Astrocyte (in vitro differentiated cells and primary cell): ENCODE measurements around the gene IFIT2. TPM values are rescaled to one million over a fixed set of nuclear protein-coding genes. Genes with fewer than 3 reads are reported as not detected.
"Not testable (repeated sequence)": the region's sequence is repeated elsewhere in the genome, so short reads cannot be mapped to it uniquely, and the experiment has no call there.

Experiments used
- DNase-seq: peaks from one replicate; pipeline ENCODE4 v3.0.0-alpha.2; 2010; ENCODE audit warnings: low read depth
- FAIRE-seq: peaks from 2 replicates; lab custom pipeline; 2011; peaks lifted over from hg19 to GRCh38; lab: Jason Lieb, UNC
- H2AFZ ChIP-seq: 2 replicates; pipeline ENCODE4 v1.6.0; 2012; ENCODE audit warnings: low read depth, low read length, inconsistent platforms
- H3K27ac ChIP-seq: 2 replicates; pipeline ENCODE4 v1.5.1; 2011; ENCODE audit warnings: low read depth, low read length, inconsistent platforms
- H3K27me3 ChIP-seq: 2 replicates; pipeline ENCODE4 v1.6.0; 2011; ENCODE audit warnings: low read length, inconsistent platforms; ENCODE audit not compliant: insufficient read depth
- H3K36me3 ChIP-seq: 2 replicates; pipeline ENCODE4 v1.5.1; 2011; ENCODE audit warnings: low read length, inconsistent platforms; ENCODE audit not compliant: insufficient read depth
- H3K4me1 ChIP-seq: 2 replicates; pipeline ENCODE4 v1.5.1; 2011; ENCODE audit warnings: low read length, inconsistent platforms; ENCODE audit not compliant: insufficient read depth
- H3K4me2 ChIP-seq: 2 replicates; pipeline ENCODE4 v1.6.0; 2012; ENCODE audit warnings: low read length, inconsistent platforms
- H3K4me3 ChIP-seq: 2 replicates; pipeline ENCODE4 v1.5.1; 2011; ENCODE audit warnings: low read depth, mild to moderate bottlenecking, low read length, inconsistent platforms; ENCODE audit not compliant: insufficient read depth
- H3K79me2 ChIP-seq: 2 replicates; pipeline ENCODE4 v1.6.0; 2012; ENCODE audit warnings: mild to moderate bottlenecking, low read length, inconsistent platforms; ENCODE audit not compliant: insufficient read depth
- H3K9ac ChIP-seq: 2 replicates; pipeline ENCODE4 v1.6.0; 2012; ENCODE audit warnings: mild to moderate bottlenecking, low read length, inconsistent platforms
- H3K9me3 ChIP-seq: 2 replicates; pipeline ENCODE4 v1.5.1; 2012; ENCODE audit warnings: low read depth, mild to moderate bottlenecking, low read length, inconsistent platforms; ENCODE audit not compliant: insufficient read depth
- H4K20me1 ChIP-seq: 2 replicates; pipeline ENCODE4 v1.6.0; 2012; ENCODE audit warnings: low read length, inconsistent platforms; ENCODE audit not compliant: insufficient read depth
- H3K27ac Mint-ChIP-seq: one replicate; pipeline ENCODE4 v1.8.0; 2021; ENCODE audit warnings: mild to moderate bottlenecking, mixed read lengths; ENCODE audit not compliant: unreplicated experiment
- H3K27me3 Mint-ChIP-seq: one replicate; pipeline ENCODE4 v1.8.0; 2021; ENCODE audit warnings: low read depth, mixed read lengths; ENCODE audit not compliant: unreplicated experiment
- H3K36me3 Mint-ChIP-seq: one replicate; pipeline ENCODE4 v1.8.0; 2021; ENCODE audit warnings: low read depth, mixed read lengths; ENCODE audit not compliant: unreplicated experiment
- H3K4me1 Mint-ChIP-seq: one replicate; pipeline ENCODE4 v1.8.0; 2021; ENCODE audit warnings: low read depth, mixed read lengths; ENCODE audit not compliant: unreplicated experiment
- H3K4me3 Mint-ChIP-seq: one replicate; pipeline ENCODE4 v1.8.0; 2021; ENCODE audit warnings: mild to moderate bottlenecking, moderate library complexity, mixed read lengths; ENCODE audit not compliant: unreplicated experiment
- H3K9me3 Mint-ChIP-seq: one replicate; pipeline ENCODE4 v1.8.0; 2021; ENCODE audit warnings: mild to moderate bottlenecking, mixed read lengths; ENCODE audit not compliant: unreplicated experiment
- EZH2 ChIP-seq: IDR thresholded peaks from 2 replicates; pipeline ENCODE4 v1.6.1; 2012; ENCODE audit warnings: mild to moderate bottlenecking, low read length, inconsistent platforms; ENCODE audit not compliant: insufficient read depth
- total RNA-seq: library from RNA; stranded (reverse); gene quantifications from 2 replicates; pipeline ENCODE4 v1.2.1, GENCODE V29; 2021
- TF ChIP-seq, protein P1 (sequence below): IDR thresholded peaks from 2 replicates; pipeline ENCODE4 v1.5.1; 2011; ENCODE audit warnings: low read depth, mild to moderate bottlenecking, inconsistent platforms, low read length, moderate library complexity; ENCODE audit not compliant: insufficient read depth

Gene IFIT2
- total RNA-seq, 1 donor from 2014 or later: 36.0 TPM

DNA sequence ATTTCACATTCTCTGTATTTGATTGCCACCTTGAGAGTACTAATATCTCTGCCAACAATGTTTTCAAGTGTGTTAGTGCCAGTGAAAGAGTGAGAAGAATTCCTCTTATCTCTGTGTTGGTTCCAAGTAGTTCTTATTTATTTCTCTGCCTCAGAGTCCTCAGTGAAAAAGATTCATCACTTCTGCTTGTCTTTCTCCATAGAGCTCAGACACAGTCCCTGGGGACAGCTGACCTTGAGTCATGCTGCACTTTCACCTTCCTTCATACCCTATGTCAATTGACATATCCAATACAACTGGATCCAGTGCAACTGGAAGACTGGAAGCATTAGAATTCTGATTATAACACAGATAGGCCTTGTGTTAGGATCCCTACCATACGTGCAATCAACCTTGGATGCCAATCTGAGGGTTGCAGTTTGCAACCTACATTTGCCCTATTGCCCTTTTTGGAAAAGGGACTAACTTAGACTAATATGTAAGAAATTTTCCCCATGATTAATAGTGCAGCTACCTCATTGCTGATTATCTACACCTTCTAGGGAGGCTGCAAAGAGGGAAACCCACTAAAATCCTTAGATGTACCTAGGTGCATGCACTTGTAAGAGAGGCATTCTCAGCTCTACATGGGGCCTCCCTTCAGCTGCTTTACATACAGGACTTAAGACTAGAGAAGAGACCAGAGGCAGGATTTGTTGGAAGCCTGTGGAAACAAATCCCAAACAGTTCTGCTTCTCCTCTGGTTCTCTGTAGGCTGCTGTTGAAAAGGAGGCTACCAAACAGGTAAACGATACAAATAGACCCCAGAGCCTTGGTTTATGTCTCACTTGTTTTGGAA, 8.4 kb downstream of the IFIT2 start:
- H3K4me2 ChIP-seq: no peak overlapping the region
- Mint-ChIP-seq H3K27me3 (no peaks in the 10 kb centered on the region), H3K27ac (no peak overlapping the region), H3K4me3 (no peak overlapping the region), H3K9me3 (no peaks in the 10 kb centered on the region), H3K36me3 (peaks cover 5% of the 10 kb centered on the region), H3K4me1 (peaks cover 10% of the 10 kb centered on the region)
- FAIRE-seq (no peak), DNase-seq (no peak)
- H2AFZ ChIP-seq: no peak overlapping the region
- H4K20me1 ChIP-seq: no peaks in the 10 kb centered on the region
- no peaks in the 10 kb centered on the region for H3K9me3 ChIP-seq
- H3K79me2 ChIP-seq: no peaks in the 10 kb centered on the region
- TF ChIP-seq, protein P1, sequence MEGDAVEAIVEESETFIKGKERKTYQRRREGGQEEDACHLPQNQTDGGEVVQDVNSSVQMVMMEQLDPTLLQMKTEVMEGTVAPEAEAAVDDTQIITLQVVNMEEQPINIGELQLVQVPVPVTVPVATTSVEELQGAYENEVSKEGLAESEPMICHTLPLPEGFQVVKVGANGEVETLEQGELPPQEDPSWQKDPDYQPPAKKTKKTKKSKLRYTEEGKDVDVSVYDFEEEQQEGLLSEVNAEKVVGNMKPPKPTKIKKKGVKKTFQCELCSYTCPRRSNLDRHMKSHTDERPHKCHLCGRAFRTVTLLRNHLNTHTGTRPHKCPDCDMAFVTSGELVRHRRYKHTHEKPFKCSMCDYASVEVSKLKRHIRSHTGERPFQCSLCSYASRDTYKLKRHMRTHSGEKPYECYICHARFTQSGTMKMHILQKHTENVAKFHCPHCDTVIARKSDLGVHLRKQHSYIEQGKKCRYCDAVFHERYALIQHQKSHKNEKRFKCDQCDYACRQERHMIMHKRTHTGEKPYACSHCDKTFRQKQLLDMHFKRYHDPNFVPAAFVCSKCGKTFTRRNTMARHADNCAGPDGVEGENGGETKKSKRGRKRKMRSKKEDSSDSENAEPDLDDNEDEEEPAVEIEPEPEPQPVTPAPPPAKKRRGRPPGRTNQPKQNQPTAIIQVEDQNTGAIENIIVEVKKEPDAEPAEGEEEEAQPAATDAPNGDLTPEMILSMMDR: no peak
- H3K4me3 ChIP-seq: no peak overlapping the region
- H3K27ac ChIP-seq: no peak overlapping the region
- no peaks in the 10 kb centered on the region for H3K27me3 ChIP-seq
- no peaks in the 10 kb centered on the region for H3K4me1 ChIP-seq
- H3K36me3 ChIP-seq: no peaks in the 10 kb centered on the region
- H3K9ac ChIP-seq: no peak overlapping the region

DNA sequence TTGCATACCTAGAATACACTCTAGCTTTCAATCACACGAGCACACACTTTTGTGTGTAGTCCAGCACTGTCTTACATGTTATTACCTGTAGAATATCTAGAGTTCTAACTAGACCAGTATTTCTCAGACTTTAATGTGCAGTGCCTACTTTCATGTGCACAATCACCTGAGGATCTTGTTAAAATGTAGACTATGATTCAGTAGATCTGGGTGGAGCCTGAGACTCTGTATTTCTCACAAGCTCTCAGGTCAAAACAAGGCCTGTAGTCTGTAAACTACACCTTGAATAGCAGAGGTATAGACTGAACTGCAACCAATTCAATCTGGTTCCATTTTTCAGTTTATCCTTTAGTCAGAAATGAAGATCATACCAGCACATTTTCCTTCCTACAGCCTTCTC, 11.1 kb downstream of the IFIT2 start:
- TF ChIP-seq, protein P1: no peak
- no peak for TF ChIP-seq EZH2
- Histone ChIP-seq H3K79me2 (no peaks in the 10 kb centered on the region), H3K4me2 (no peak overlapping the region), H3K9ac (no peak overlapping the region), H3K27me3 (no peaks in the 10 kb centered on the region), H2AFZ (no peak overlapping the region), H3K36me3 (no peaks in the 10 kb centered on the region), H3K4me3 (no peak overlapping the region), H3K27ac (no peak overlapping the region), H3K9me3 (no peaks in the 10 kb centered on the region), H4K20me1 (no peaks in the 10 kb centered on the region), H3K4me1 (no peaks in the 10 kb centered on the region)
- Mint-ChIP-seq H3K9me3 (peaks cover 1% of the 10 kb centered on the region), H3K36me3 (no peaks in the 10 kb centered on the region), H3K27ac (no peak overlapping the region), H3K4me3 (no peak overlapping the region), H3K4me1 (no peaks in the 10 kb centered on the region), H3K27me3 (no peaks in the 10 kb centered on the region)
- no peak for FAIRE-seq
- DNase-seq: no peak

DNA sequence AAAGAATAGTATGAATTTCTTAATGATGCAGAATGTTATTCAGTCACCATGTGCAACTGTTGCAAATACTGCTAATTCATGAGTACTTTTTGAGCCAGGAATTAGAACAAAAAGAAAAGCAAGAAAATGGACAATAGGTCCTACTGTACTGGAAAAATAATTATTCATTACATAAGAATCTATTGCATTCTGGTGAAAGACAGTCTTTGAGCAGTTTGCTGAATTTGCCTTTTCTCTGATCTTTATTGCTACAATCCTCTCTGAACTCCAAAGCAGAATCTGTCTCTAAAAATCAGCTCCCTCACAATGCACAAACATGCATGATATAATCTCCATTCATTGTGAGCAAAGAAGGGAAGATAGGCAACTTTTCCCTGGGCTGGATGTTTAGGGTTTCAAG, 12.8 kb downstream of the IFIT2 start:
- no peaks in the 10 kb centered on the region for H3K27me3 ChIP-seq
- H3K9ac ChIP-seq: no peak overlapping the region
- H3K4me3 ChIP-seq: no peak overlapping the region
- no peak overlapping the region for H3K4me2 ChIP-seq
- DNase-seq: no peak
- no peak for FAIRE-seq
- no peaks in the 10 kb centered on the region for H3K4me1 ChIP-seq
- no peak overlapping the region for H3K4me3 Mint-ChIP-seq
- no peaks in the 10 kb centered on the region for H3K9me3 ChIP-seq
- no peaks in the 10 kb centered on the region for H3K4me1 Mint-ChIP-seq
- no peaks in the 10 kb centered on the region for H4K20me1 ChIP-seq
- no peaks in the 10 kb centered on the region for H3K27me3 Mint-ChIP-seq
- TF ChIP-seq, protein P1: no peak
- no peak for TF ChIP-seq EZH2
- no peaks in the 10 kb centered on the region for H3K36me3 ChIP-seq
- no peaks in the 10 kb centered on the region for H3K36me3 Mint-ChIP-seq
- no peaks in the 10 kb centered on the region for H3K79me2 ChIP-seq
- H3K27ac Mint-ChIP-seq: no peak overlapping the region
- H2AFZ ChIP-seq: no peak overlapping the region
- H3K9me3 Mint-ChIP-seq: peaks cover 6% of the 10 kb centered on the region
- no peak overlapping the region for H3K27ac ChIP-seq

DNA sequence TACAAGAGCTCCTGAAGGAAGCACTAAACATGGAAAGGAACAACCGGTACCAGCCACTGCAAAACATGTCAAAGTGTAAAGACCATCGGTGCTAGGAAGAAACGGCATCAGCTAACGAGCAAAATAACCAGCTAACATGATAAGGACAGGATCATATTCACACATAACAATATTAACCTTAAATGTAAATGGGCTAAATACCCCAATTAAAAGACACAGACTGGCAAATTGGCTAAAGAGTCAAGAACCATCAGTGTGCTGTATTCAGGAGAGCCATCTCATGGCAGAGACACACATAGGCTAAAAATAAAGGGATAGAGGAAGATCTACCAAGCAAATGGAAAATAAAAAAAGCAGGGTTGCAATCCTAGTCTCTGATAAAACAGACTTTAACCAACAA, 16.2 kb downstream of the IFIT2 start:
- H3K27me3 Mint-ChIP-seq, H3K4me3 ChIP-seq, H3K36me3 ChIP-seq, H3K27me3 ChIP-seq, H3K79me2 ChIP-seq, H3K4me1 ChIP-seq, H3K9ac ChIP-seq, H3K4me1 Mint-ChIP-seq, H3K4me3 Mint-ChIP-seq, H3K27ac Mint-ChIP-seq, DNase-seq, FAIRE-seq, H3K9me3 ChIP-seq, H4K20me1 ChIP-seq, H3K4me2 ChIP-seq, H2AFZ ChIP-seq, H3K27ac ChIP-seq, H3K36me3 Mint-ChIP-seq: not testable (repeated sequence)
- peaks cover 13% of the 10 kb centered on the region for H3K9me3 Mint-ChIP-seq
